Calu3 (cell line): ENCODE measurements around the gene AIM2. TPM values are rescaled to one million over a fixed set of nuclear protein-coding genes. Genes with fewer than 3 reads are reported as not detected.
"Not testable (repeated sequence)": the region's sequence is repeated elsewhere in the genome, so short reads cannot be mapped to it uniquely, and the experiment has no call there.

ENCODE experiments used
- BruUV-seq: library from RNA; stranded (reverse); fragments of 400-500 nt; replicated peaks from 2 replicates; lab custom pipeline; 2021; lab: Mats Ljungman, UMichigan
- CTCF ChIA-PET: fragments of 300-600 bp; sonication (Branson Sonifier 250); formaldehyde crosslinking; loops from one replicate; lab custom pipeline; 2022; ENCODE audit warnings: antibody characterized with exemption; lab: Charles Lee
- DNase-seq: peaks from one replicate; pipeline ENCODE4 v3.0.0; 2022
- H3K27ac Mint-ChIP-seq: one replicate; pipeline ENCODE4 v1.8.0; 2022; ENCODE audit warnings: mixed read lengths; ENCODE audit not compliant: unreplicated experiment
- H3K27me3 Mint-ChIP-seq: one replicate; pipeline ENCODE4 v1.8.0; 2022; ENCODE audit warnings: mixed read lengths; ENCODE audit not compliant: unreplicated experiment
- H3K36me3 Mint-ChIP-seq: one replicate; pipeline ENCODE4 v1.8.0; 2022; ENCODE audit warnings: mild to moderate bottlenecking, moderate library complexity, mixed read lengths; ENCODE audit not compliant: insufficient read depth, unreplicated experiment
- H3K4me1 Mint-ChIP-seq: one replicate; pipeline ENCODE4 v1.8.0; 2022; ENCODE audit warnings: mild to moderate bottlenecking, low read depth, mixed read lengths; ENCODE audit not compliant: unreplicated experiment
- H3K4me3 Mint-ChIP-seq: one replicate; pipeline ENCODE4 v1.8.0; 2022; ENCODE audit warnings: mild to moderate bottlenecking, low read depth, moderate library complexity, mixed read lengths; ENCODE audit not compliant: unreplicated experiment
- H3K9me3 Mint-ChIP-seq: one replicate; pipeline ENCODE4 v1.8.0; 2022; ENCODE audit warnings: low read depth, mixed read lengths; ENCODE audit not compliant: unreplicated experiment
- CTCF ChIP-seq: fragments of 200-600 bp; IDR thresholded peaks from one replicate; pipeline ENCODE4 v1.8.0; 2022; ENCODE audit warnings: antibody characterized with exemption; ENCODE audit not compliant: unreplicated experiment
- intact Hi-C: fragments of 100-400 bp; cut with micrococcal nuclease; formaldehyde crosslinking; loops from one replicate; pipeline ENCODE4 v1.10.0; 2022; ENCODE audit not compliant: unreplicated experiment
- total RNA-seq: library from RNA; stranded (reverse); gene quantifications from 2 replicates; pipeline ENCODE4 v1.2.3, GENCODE V29; 2022

AIM2 gene
- total RNA-seq, 1 experiment from 2014 or later = not detected

- TF ChIP-seq CTCF = no peak
- no peak for DNase-seq
- no peaks in the 10 kb centered on the region for H3K9me3 Mint-ChIP-seq
- intact Hi-C loops = no loop called here
- CTCF ChIA-PET = interaction anchor here (0.6 kb wide), 1 partner anchor 1066 kb away, joined by 5 read pairs; no protein-coding TSS in a partner anchor
- no peaks in the 10 kb centered on the region for H3K4me1 Mint-ChIP-seq
- no peaks in the 10 kb centered on the region for H3K36me3 Mint-ChIP-seq
- no TSS peak for BruUV-seq
- H3K27me3 Mint-ChIP-seq = no peaks in the 10 kb centered on the region
- H3K4me3 Mint-ChIP-seq = no peak overlapping the region
- H3K27ac Mint-ChIP-seq = no peak overlapping the region
Observed at GRCh38 chr1:159040206-159040605, 36.4 kb downstream of the AIM2 start.

GRCh38 chr1:159030877-159031447 is 45.6 kb downstream of the AIM2 start:
- Mint-ChIP-seq H3K27me3 (no peaks in the 10 kb centered on the region), H3K27ac (no peak overlapping the region), H3K4me1 (no peaks in the 10 kb centered on the region), H3K36me3 (no peaks in the 10 kb centered on the region), H3K9me3 (peaks cover 3% of the 10 kb centered on the region), H3K4me3 (no peak overlapping the region)
- no peak for DNase-seq
- BruUV-seq = no TSS peak
- intact Hi-C loops = no loop called here
- CTCF ChIA-PET = interaction anchor here (0.5 to 1.7 kb wide), 2 partner anchors 22 to 335 kb away, joined by 5 read pairs; no protein-coding TSS in a partner anchor
- no peak for TF ChIP-seq CTCF

- BruUV-seq = no TSS peak
- H3K9me3 Mint-ChIP-seq = peaks cover 3% of the 10 kb centered on the region
- H3K27ac Mint-ChIP-seq = no peak overlapping the region
- H3K4me1 Mint-ChIP-seq = no peaks in the 10 kb centered on the region
- CTCF ChIA-PET = no interaction called here
- no peaks in the 10 kb centered on the region for H3K36me3 Mint-ChIP-seq
- DNase-seq = no peak
- TF ChIP-seq CTCF = no peak
- H3K27me3 Mint-ChIP-seq = no peaks in the 10 kb centered on the region
- intact Hi-C loops = no loop called here
- no peak overlapping the region for H3K4me3 Mint-ChIP-seq
Observed at GRCh38 chr1:159030311-159030710, 46.3 kb downstream of the AIM2 start.

DNA sequence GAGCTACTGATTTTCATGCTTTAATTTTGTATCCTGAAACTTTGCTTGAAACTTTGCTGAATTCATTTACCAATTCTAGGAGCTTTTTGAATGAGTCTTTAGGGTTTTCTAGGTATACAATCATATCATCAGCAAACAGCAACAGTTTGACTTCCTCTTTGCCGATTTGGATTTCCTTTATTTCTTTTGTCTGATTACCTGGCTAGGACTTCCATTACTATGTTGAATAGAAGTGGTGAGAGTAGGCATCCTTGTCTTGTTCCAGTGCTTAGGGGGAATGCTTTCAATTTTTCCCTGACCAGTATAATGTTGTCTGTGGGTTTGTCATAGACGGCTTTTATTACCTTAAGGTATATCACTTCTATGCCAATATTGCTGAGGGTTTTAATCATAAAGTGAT is 49.7 kb downstream of the AIM2 start:
- H3K27me3 Mint-ChIP-seq, H3K4me1 Mint-ChIP-seq, H3K4me3 Mint-ChIP-seq, intact Hi-C loops, H3K36me3 Mint-ChIP-seq, H3K27ac Mint-ChIP-seq, CTCF ChIA-PET, DNase-seq, BruUV-seq, H3K9me3 Mint-ChIP-seq: not testable (repeated sequence)

- no peak overlapping the region for H3K27ac Mint-ChIP-seq
- intact Hi-C loops = no loop called here
- H3K4me3 Mint-ChIP-seq = no peak overlapping the region
- TF ChIP-seq CTCF = no peak
- H3K36me3 Mint-ChIP-seq = peaks cover 13% of the 10 kb centered on the region
- DNase-seq = no peak
- no peaks in the 10 kb centered on the region for H3K4me1 Mint-ChIP-seq
- H3K9me3 Mint-ChIP-seq = peaks cover 3% of the 10 kb centered on the region
- no peaks in the 10 kb centered on the region for H3K27me3 Mint-ChIP-seq
- no TSS peak for BruUV-seq
- CTCF ChIA-PET = interaction anchor here (0.6 kb wide), 1 partner anchor 1880 kb away, joined by 4 read pairs; no protein-coding TSS in a partner anchor
Observed at GRCh38 chr1:159025043-159025442, 51.5 kb downstream of the AIM2 start.
